Loucy (cell line): Measurements from ENCODE around the gene PIP4K2C.

Experiments
- EZH2phosphoT487 ChIP-seq: fragments of 200-600 bp; IDR thresholded peaks from 2 replicates; pipeline ENCODE4 v1.6.1; 2018; ENCODE audit warnings: antibody characterized with exemption, mild to moderate bottlenecking, moderate library complexity, borderline replicate concordance
- TF ChIP-seq, protein P1 (sequence below): fragments of 200-600 bp; sonication (generic); conservative IDR thresholded peaks from 2 replicates; pipeline ENCODE4 v1.5.1; 2014; ENCODE audit warnings: mild to moderate bottlenecking, antibody characterized with exemption, low read length

DNA sequence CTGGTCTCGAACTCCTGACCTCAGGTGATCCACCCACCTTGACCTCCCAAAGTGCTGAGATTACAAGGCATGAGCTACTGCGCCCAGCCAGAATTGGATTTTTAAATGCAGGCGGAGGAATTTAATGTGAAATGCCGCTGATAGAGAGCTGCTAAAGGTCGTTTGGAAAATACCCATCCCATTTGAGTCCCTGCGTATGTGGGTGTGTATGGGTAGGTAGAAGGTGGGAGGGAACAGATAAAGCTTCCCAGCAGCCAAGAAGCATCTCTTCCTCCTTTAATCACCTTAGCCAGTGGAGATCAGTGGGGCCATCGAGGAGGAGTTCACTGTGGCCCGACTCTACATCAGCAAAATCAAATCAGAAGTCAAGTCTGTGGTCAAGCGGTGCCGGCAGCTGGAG lies 16.2 kb upstream of the PIP4K2C start:
- no peak for TF ChIP-seq EZH2phosphoT487
- TF ChIP-seq, protein P1, sequence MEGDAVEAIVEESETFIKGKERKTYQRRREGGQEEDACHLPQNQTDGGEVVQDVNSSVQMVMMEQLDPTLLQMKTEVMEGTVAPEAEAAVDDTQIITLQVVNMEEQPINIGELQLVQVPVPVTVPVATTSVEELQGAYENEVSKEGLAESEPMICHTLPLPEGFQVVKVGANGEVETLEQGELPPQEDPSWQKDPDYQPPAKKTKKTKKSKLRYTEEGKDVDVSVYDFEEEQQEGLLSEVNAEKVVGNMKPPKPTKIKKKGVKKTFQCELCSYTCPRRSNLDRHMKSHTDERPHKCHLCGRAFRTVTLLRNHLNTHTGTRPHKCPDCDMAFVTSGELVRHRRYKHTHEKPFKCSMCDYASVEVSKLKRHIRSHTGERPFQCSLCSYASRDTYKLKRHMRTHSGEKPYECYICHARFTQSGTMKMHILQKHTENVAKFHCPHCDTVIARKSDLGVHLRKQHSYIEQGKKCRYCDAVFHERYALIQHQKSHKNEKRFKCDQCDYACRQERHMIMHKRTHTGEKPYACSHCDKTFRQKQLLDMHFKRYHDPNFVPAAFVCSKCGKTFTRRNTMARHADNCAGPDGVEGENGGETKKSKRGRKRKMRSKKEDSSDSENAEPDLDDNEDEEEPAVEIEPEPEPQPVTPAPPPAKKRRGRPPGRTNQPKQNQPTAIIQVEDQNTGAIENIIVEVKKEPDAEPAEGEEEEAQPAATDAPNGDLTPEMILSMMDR, result no peak
